ENCODE results near the gene ABCB9.
"Not testable (repeated sequence)": the region's sequence is repeated elsewhere in the genome, so short reads cannot be mapped to it uniquely, and the experiment has no call there.

DNA sequence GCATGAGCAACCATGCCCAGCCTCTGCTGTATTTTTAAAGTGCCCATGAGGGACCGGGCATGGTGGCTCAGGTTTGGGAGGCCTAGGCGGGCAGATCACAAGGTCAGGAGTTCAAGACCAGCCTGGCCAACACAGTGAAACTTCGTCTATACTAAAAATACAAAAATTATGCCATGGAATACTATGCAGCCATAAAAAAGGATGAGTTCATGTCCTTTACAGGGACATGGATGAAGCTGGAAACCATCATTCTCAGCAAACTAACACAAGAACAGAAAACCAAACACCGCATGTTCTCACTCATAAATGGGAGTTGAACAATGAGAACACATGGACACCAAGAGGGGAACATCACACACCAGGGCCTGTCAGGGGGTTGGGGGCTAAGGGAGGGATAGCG, 61.0 kb downstream of the ABCB9 start:
- not testable (repeated sequence) for TF ChIP-seq POLR2AphosphoS5, POLR2A, TAF1, SPI1 (IDR thresholded peaks at IDR 0.05; ENCODE audit: low read depth, low read length)

Data from GM12891 (cell line).